HG02610 (cell line): ENCODE results near the gene CCDC93.
A peak's percentile ranks its signal among the peaks of the same experiment; 100 is the strongest.

Experiments used
- ATAC-seq: cut with Tn5 transposase; IDR thresholded peaks from one replicate; pipeline ENCODE4 v1.9.1; 2021; ENCODE audit warnings: mild to moderate bottlenecking, moderate library complexity; ENCODE audit not compliant: unreplicated experiment

The CCDC93 gene

GRCh38 chr2:118013724-118014491, at the start of gene CCDC93:
TSS of gene CCDC93 (minus strand) at chr2:118014070. CDS start at chr2:118013995, 75 bp downstream.
- peak; percentile 87 for ATAC-seq

GRCh38 chr2:118062669-118063068, 48.8 kb upstream of the CCDC93 start:
- ATAC-seq, result no peak

- no peak for ATAC-seq
These were observed 48.2 kb upstream of the CCDC93 start for GRCh38 chr2:118062048-118062447.

GRCh38 chr2:118061135-118061955, 47.5 kb upstream of the CCDC93 start:
- peak; percentile 63 for ATAC-seq

GRCh38 chr2:118059919-118060478, 46.1 kb upstream of the CCDC93 start:
- peak; percentile 32 for ATAC-seq

GRCh38 chr2:118058951-118059350, 45.1 kb upstream of the CCDC93 start:
- ATAC-seq, result no peak

- no peak for ATAC-seq
These were observed 42.9 kb upstream of the CCDC93 start for GRCh38 chr2:118056801-118057200.

GRCh38 chr2:118056165-118056534, 42.3 kb upstream of the CCDC93 start:
- ATAC-seq, result peak; percentile 78

GRCh38 chr2:118055512-118056164, 41.8 kb upstream of the CCDC93 start:
- peak; percentile 85 for ATAC-seq

- ATAC-seq, result no peak
These were observed 40.5 kb upstream of the CCDC93 start for GRCh38 chr2:118054213-118055008.

GRCh38 chr2:118053681-118054080, 39.8 kb upstream of the CCDC93 start:
- ATAC-seq, result no peak

- ATAC-seq, result no peak
These were observed 38.6 kb upstream of the CCDC93 start for GRCh38 chr2:118052474-118052873.

GRCh38 chr2:118051826-118052358, 38.0 kb upstream of the CCDC93 start:
- ATAC-seq, result no peak

- ATAC-seq, result no peak
These were observed 37.1 kb upstream of the CCDC93 start for GRCh38 chr2:118050974-118051373.

GRCh38 chr2:118050386-118050785, 36.5 kb upstream of the CCDC93 start:
- no peak for ATAC-seq

GRCh38 chr2:118049816-118050140, 35.9 kb upstream of the CCDC93 start:
- peak; percentile 95 for ATAC-seq

- ATAC-seq, result peak; percentile 17
These were observed 35.4 kb upstream of the CCDC93 start for GRCh38 chr2:118049140-118049815.

- no peak for ATAC-seq
These were observed 34.5 kb upstream of the CCDC93 start for GRCh38 chr2:118048401-118048800.

- ATAC-seq, result no peak
These were observed 33.5 kb upstream of the CCDC93 start for GRCh38 chr2:118047380-118047826.
